H9 (cell line): ENCODE results near the gene CCDC150. TPM values are rescaled to one million over a fixed set of nuclear protein-coding genes. Genes with fewer than 3 reads are reported as not detected.

Experiments used
- DNase-seq: peaks from one replicate; pipeline ENCODE4 v3.0.0-alpha.2; 2017
- H2AFZ ChIP-seq: one replicate; pipeline ENCODE4 v1.6.1; 2013; ENCODE audit warnings: mild to moderate bottlenecking, low read length, control low read depth, moderate library complexity
- H2AK5ac ChIP-seq: 2 replicates; pipeline ENCODE4 v1.6.1; 2013; ENCODE audit warnings: low read length, control low read depth, mixed read lengths; ENCODE audit not compliant: insufficient read length
- H2BK120ac ChIP-seq: one replicate; pipeline ENCODE4 v1.6.1; 2013; ENCODE audit warnings: low read depth, mild to moderate bottlenecking, low read length, control low read depth, inconsistent platforms; ENCODE audit not compliant: poor library complexity, severe bottlenecking
- H2BK12ac ChIP-seq: 2 replicates; pipeline ENCODE4 v1.6.1; 2013; ENCODE audit warnings: low read length, control low read depth, mixed read lengths, low read depth; ENCODE audit not compliant: insufficient read length
- H2BK15ac ChIP-seq: 2 replicates; pipeline ENCODE4 v1.6.1; 2013; ENCODE audit warnings: low read depth, low read length, control low read depth
- H2BK20ac ChIP-seq: one replicate; pipeline ENCODE4 v1.6.1; 2013; ENCODE audit warnings: low read depth, mild to moderate bottlenecking, low read length, control low read depth, inconsistent platforms; ENCODE audit not compliant: poor library complexity, severe bottlenecking
- H2BK5ac ChIP-seq: 2 replicates; pipeline ENCODE4 v1.6.1; 2013; ENCODE audit warnings: low read length, control low read depth, mixed read lengths; ENCODE audit not compliant: insufficient read length
- H3K14ac ChIP-seq: 2 replicates; pipeline ENCODE4 v1.6.1; 2013; ENCODE audit warnings: low read length, control low read depth; ENCODE audit not compliant: insufficient read depth
- H3K18ac ChIP-seq: 2 replicates; pipeline ENCODE4 v1.6.1; 2013; ENCODE audit warnings: low read depth, mild to moderate bottlenecking, mixed read lengths, low read length, control low read depth; ENCODE audit not compliant: insufficient read length
- H3K23ac ChIP-seq: 2 replicates; pipeline ENCODE4 v1.6.1; 2013; ENCODE audit warnings: low read length, control low read depth, mixed read lengths, low read depth; ENCODE audit not compliant: insufficient read length
- H3K23me2 ChIP-seq: 2 replicates; pipeline ENCODE4 v1.6.1; 2013; ENCODE audit warnings: low read depth, mild to moderate bottlenecking, mixed read lengths, low read length, control low read depth; ENCODE audit not compliant: insufficient read length, poor library complexity, severe bottlenecking
- H3K27ac ChIP-seq: 2 replicates; pipeline ENCODE4 v1.5.1; 2013; ENCODE audit warnings: low read length, control low read depth, mixed read lengths, low read depth; ENCODE audit not compliant: insufficient read length
- H3K27me3 ChIP-seq: 2 replicates; pipeline ENCODE4 v1.6.1; 2013; ENCODE audit warnings: low read length, control low read depth, inconsistent platforms; ENCODE audit not compliant: insufficient read depth
- H3K4ac ChIP-seq: 2 replicates; pipeline ENCODE4 v1.6.1; 2013; ENCODE audit warnings: low read depth, mild to moderate bottlenecking, control low read depth, inconsistent platforms, low read length, moderate library complexity
- H3K4me1 ChIP-seq: 2 replicates; pipeline ENCODE4 v1.6.1; 2013; ENCODE audit warnings: low read length, control low read depth, inconsistent platforms; ENCODE audit not compliant: insufficient read depth
- H3K4me2 ChIP-seq: 2 replicates; pipeline ENCODE4 v1.6.1; 2013; ENCODE audit warnings: low read length, control low read depth, mixed read lengths; ENCODE audit not compliant: insufficient read length, insufficient read depth
- H3K56ac ChIP-seq: 2 replicates; pipeline ENCODE4 v1.6.1; 2013; ENCODE audit warnings: low read depth, mild to moderate bottlenecking, mixed read lengths, low read length, control low read depth; ENCODE audit not compliant: insufficient read length
- H3K79me1 ChIP-seq: 2 replicates; pipeline ENCODE4 v1.6.1; 2013; ENCODE audit warnings: low read depth, mild to moderate bottlenecking, moderate library complexity, low read length, control low read depth, inconsistent platforms; ENCODE audit not compliant: insufficient read depth, poor library complexity, severe bottlenecking
- H3K79me2 ChIP-seq: 2 replicates; pipeline ENCODE4 v1.6.1; 2013; ENCODE audit warnings: low read length, control low read depth, inconsistent platforms; ENCODE audit not compliant: insufficient read depth
- H3K9ac ChIP-seq: 2 replicates; pipeline ENCODE4 v1.6.1; 2013; ENCODE audit warnings: low read length, control low read depth, mixed read lengths; ENCODE audit not compliant: insufficient read length; ENCODE audit errors: extremely low read depth
- H3K9me3 ChIP-seq: one replicate; pipeline ENCODE4 v1.6.1; 2013; ENCODE audit warnings: low read depth, low read length, inconsistent platforms; ENCODE audit not compliant: control insufficient read depth
- H3T11ph ChIP-seq: one replicate; pipeline ENCODE4 v1.6.1; 2013; ENCODE audit warnings: mild to moderate bottlenecking, low read length, control low read depth, inconsistent platforms
- H4K20me1 ChIP-seq: one replicate; pipeline ENCODE4 v1.6.1; 2013; ENCODE audit not compliant: control insufficient read depth, insufficient read length, insufficient read depth
- H4K5ac ChIP-seq: 2 replicates; pipeline ENCODE4 v1.6.1; 2013; ENCODE audit warnings: low read depth, mild to moderate bottlenecking, mixed read lengths, low read length, control low read depth; ENCODE audit not compliant: insufficient read length
- H4K8ac ChIP-seq: replicated peaks from 2 replicates; pipeline ENCODE4 v1.6.1; 2013; ENCODE audit warnings: low read length, control low read depth, mixed read lengths, low read depth; ENCODE audit not compliant: insufficient read length
- H4K91ac ChIP-seq: 2 replicates; pipeline ENCODE4 v1.6.1; 2013; ENCODE audit warnings: low read depth, mild to moderate bottlenecking, moderate library complexity, mixed read lengths, low read length, control low read depth; ENCODE audit not compliant: insufficient read length
- H3K27ac Mint-ChIP-seq, 3 experiments: 2 replicates in 2 of 3; 3 replicates in 1 of 3; pipeline ENCODE4 v1.8.0; 2020 to 2021; ENCODE audit warnings: mixed read lengths in 3 of 3, mild to moderate bottlenecking in 1 of 3, moderate library complexity in 1 of 3
- H3K27me3 Mint-ChIP-seq: 2 replicates; pipeline ENCODE4 v1.8.0; 2021; ENCODE audit warnings: low read depth, mild to moderate bottlenecking, moderate library complexity, mixed read lengths
- H3K36me3 Mint-ChIP-seq, 3 experiments: 2 replicates in 2 of 3; 3 replicates in 1 of 3; pipeline ENCODE4 v1.8.0; 2020 to 2021; ENCODE audit warnings: low read depth in 3 of 3, mixed read lengths in 3 of 3; ENCODE audit not compliant: insufficient read depth in 1 of 3
- H3K4me1 Mint-ChIP-seq, 2 experiments: 2 replicates each; pipeline ENCODE4 v1.8.0; 2020; ENCODE audit warnings: mixed read lengths in 2 of 2
- H3K4me3 Mint-ChIP-seq, 2 experiments: 2 replicates in 1 of 2; 3 replicates in 1 of 2; pipeline ENCODE4 v1.8.0; 2020 to 2021; ENCODE audit warnings: mild to moderate bottlenecking in 2 of 2, mixed read lengths in 2 of 2, moderate library complexity in 1 of 2
- H3K9me3 Mint-ChIP-seq, 2 experiments: 2 replicates in 1 of 2; 3 replicates in 1 of 2; pipeline ENCODE4 v1.8.0; 2020; ENCODE audit warnings: mild to moderate bottlenecking in 2 of 2, mixed read lengths in 2 of 2, moderate library complexity in 1 of 2
- CTCF ChIP-seq: fragments of 200-600 bp; sonication (generic); conservative IDR thresholded peaks from 3 replicates; pipeline ENCODE4 v1.8.0; 2021; ENCODE audit warnings: antibody characterized with exemption, mild to moderate bottlenecking
- WGBS: extraction: QIAGEN DNeasy Blood & Tissue Kit; methylation state at CpG from one replicate; pipeline ENCODE4 v1.1.7; 2013; ENCODE audit warnings: missing lambda C conversion rate, low lambda C conversion rate, mixed read lengths; ENCODE audit not compliant: insufficient read length; ENCODE audit errors: extremely low coverage; 5-methylcytosine and 5-hydroxymethylcytosine counted together
- total RNA-seq: library from RNA; stranded (reverse); gene quantifications from 2 replicates; pipeline ENCODE4 v1.2.1, GENCODE V29; 2021

Gene CCDC150
- total RNA-seq, 1 experiment from 2014 or later = 26.2 TPM

GRCh38 chr2:196592331-196592910 is 47.1 kb upstream of the CCDC150 start:
- H2BK15ac ChIP-seq = no peak overlapping the region
- no peak overlapping the region for H2BK5ac ChIP-seq
- no peak overlapping the region for H2AK5ac ChIP-seq
- H2BK12ac ChIP-seq = no peak overlapping the region
- H3K18ac ChIP-seq = peak overlapping the region; percentile 69
- H3K27me3 ChIP-seq = peaks cover 2% of the 10 kb centered on the region; the same call in 1 of the 2 replicates
- peak; percentile 67 for DNase-seq
- Mint-ChIP-seq H3K36me3 (no peaks in the 10 kb centered on the region), H3K4me1 (peaks cover 17 to 20% of the 10 kb centered on the region in 2 experiments), H3K27me3 (peaks cover 61% of the 10 kb centered on the region), H3K4me3 (peak overlapping the region; percentile 80 to 95), H3K9me3 (no peaks in the 10 kb centered on the region; a peak in 1 of 5 replicates), H3K27ac (peak overlapping the region in 2 of 3 experiments; percentile 27 to 97; a peak in 4 of 7 replicates)
- no peak overlapping the region for H4K8ac ChIP-seq
- H3K14ac ChIP-seq = peak overlapping the region; percentile 90
- no peak overlapping the region for H2BK20ac ChIP-seq
- peak overlapping the region; percentile 80 for H3K9ac ChIP-seq
- no peak overlapping the region for H3K23ac ChIP-seq
- no peaks in the 10 kb centered on the region; the same call in 1 of the 2 replicates for H3K4me1 ChIP-seq
- H3K23me2 ChIP-seq = no peaks in the 10 kb centered on the region
- H3K79me1 ChIP-seq = no peaks in the 10 kb centered on the region
- peak overlapping the region; percentile 77 for H3K4me2 ChIP-seq
- no peaks in the 10 kb centered on the region for H3K9me3 ChIP-seq
- no CpG with 5 or more reads among the region's 48 CpGs for WGBS
- H4K20me1 ChIP-seq = no peaks in the 10 kb centered on the region
- peak overlapping the region; percentile 69 for H2AFZ ChIP-seq
- H3K79me2 ChIP-seq = no peaks in the 10 kb centered on the region
- no peak overlapping the region for H3T11ph ChIP-seq
- H3K4ac ChIP-seq = no peak overlapping the region
- TF ChIP-seq CTCF = peak; percentile 23; the same call in 2 of the 3 replicates
- H3K27ac ChIP-seq = no peak overlapping the region
- no peak overlapping the region for H4K91ac ChIP-seq
- no peak overlapping the region for H3K56ac ChIP-seq
- H2BK120ac ChIP-seq = no peak overlapping the region
- no peak overlapping the region for H4K5ac ChIP-seq
